HG02798 (cell line): ENCODE measurements around the gene KIF25.
"Not testable (repeated sequence)": the region's sequence is repeated elsewhere in the genome, so short reads cannot be mapped to it uniquely, and the experiment has no call there.

ENCODE experiments used
- ATAC-seq: cut with Tn5 transposase; IDR thresholded peaks from one replicate; pipeline ENCODE4 v1.9.1; 2021; ENCODE audit warnings: mild to moderate bottlenecking; ENCODE audit not compliant: unreplicated experiment, poor library complexity

Gene KIF25

GRCh38 chr6:168061269-168062210, 64.1 kb downstream of the KIF25 start:
- ATAC-seq: no peak

GRCh38 chr6:168062346-168063289, 65.1 kb downstream of the KIF25 start:
- no peak for ATAC-seq

GRCh38 chr6:168063431-168063830, 66.0 kb downstream of the KIF25 start:
- no peak for ATAC-seq

- no peak for ATAC-seq
Measured at GRCh38 chr6:168064226-168064807, 66.8 kb downstream of the KIF25 start.

GRCh38 chr6:168067081-168067759, 69.7 kb downstream of the KIF25 start:
- ATAC-seq: no peak

GRCh38 chr6:168070804-168071203, 73.3 kb downstream of the KIF25 start:
- ATAC-seq: no peak

GRCh38 chr6:168071620-168072019, 74.1 kb downstream of the KIF25 start:
- ATAC-seq: no peak

- no peak for ATAC-seq
Measured at GRCh38 chr6:168072261-168072660, 74.8 kb downstream of the KIF25 start.

GRCh38 chr6:168072730-168073129, 75.3 kb downstream of the KIF25 start:
- ATAC-seq: no peak

- ATAC-seq: no peak
Measured at GRCh38 chr6:168073937-168074730, 76.7 kb downstream of the KIF25 start.

GRCh38 chr6:168075216-168075615, 77.7 kb downstream of the KIF25 start:
- no peak for ATAC-seq

- ATAC-seq: no peak
Measured at GRCh38 chr6:168075787-168076202, 78.3 kb downstream of the KIF25 start.

GRCh38 chr6:168077401-168077800, 79.9 kb downstream of the KIF25 start:
- ATAC-seq: not testable (repeated sequence)

- ATAC-seq: no peak
Measured at GRCh38 chr6:168078175-168078942, 80.9 kb downstream of the KIF25 start.

- ATAC-seq: no peak
Measured at GRCh38 chr6:168078943-168079405, 81.5 kb downstream of the KIF25 start, which contains the start of gene FRMD1. FRMD1 (minus strand) TSS chr6:168079212; CDS start chr6:168079094, 118 bp downstream.

- ATAC-seq: no peak
Measured at GRCh38 chr6:168080393-168081077, 83.1 kb downstream of the KIF25 start.

GRCh38 chr6:168081858-168082546, 84.5 kb downstream of the KIF25 start:
- ATAC-seq: no peak
